Measurements from ENCODE around the gene GTPBP8.
A peak's percentile ranks its signal among the peaks of the same experiment; 100 is the strongest.
"Not testable (repeated sequence)": the region's sequence is repeated elsewhere in the genome, so short reads cannot be mapped to it uniquely, and the experiment has no call there.

Gene GTPBP8

DNA sequence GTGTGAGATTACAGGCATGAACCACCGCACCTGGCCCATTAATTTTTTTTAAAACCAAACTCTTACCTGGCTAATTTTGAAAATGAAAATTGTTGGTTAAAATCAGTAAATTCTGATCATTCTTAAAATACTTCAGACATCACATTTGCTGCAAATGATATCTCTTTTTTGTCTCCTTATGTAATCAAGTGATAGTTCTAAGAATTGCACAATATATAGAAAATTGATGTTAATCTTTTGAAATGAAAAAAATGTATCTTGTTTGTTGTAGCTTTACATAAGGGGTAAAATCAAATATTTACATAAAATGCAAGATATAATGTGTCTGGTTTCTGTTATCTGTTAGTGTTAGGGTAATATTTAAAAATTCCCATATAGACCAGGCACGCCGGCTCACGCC is 5.0 kb downstream of the GTPBP8 start:
- no peak for DNase-seq (ENCODE audit: extremely low read depth in 1 of 2, low read depth in 1 of 2)

DNA sequence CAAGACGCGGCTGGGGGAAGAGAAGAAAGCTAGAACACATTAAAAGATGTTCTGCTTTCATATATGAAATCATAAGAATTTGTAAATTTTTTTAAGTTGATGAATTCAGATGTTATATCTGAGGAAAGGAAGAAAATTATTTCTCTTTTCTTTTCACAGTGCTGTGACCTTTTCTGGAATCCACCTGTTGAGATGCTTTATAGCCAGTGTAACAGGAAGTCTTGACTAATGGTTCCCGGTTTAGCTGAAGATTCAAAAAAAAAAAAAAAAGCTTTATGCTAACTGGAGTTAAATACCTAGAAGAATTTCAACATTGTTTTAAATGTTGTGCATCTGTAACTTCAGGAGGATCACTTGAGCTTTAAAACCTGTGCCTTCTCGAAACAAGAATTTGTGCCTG is 9.9 kb downstream of the GTPBP8 start:
- DNase-seq (ENCODE audit: extremely low read depth in 1 of 2, low read depth in 1 of 2) = no peak

DNA sequence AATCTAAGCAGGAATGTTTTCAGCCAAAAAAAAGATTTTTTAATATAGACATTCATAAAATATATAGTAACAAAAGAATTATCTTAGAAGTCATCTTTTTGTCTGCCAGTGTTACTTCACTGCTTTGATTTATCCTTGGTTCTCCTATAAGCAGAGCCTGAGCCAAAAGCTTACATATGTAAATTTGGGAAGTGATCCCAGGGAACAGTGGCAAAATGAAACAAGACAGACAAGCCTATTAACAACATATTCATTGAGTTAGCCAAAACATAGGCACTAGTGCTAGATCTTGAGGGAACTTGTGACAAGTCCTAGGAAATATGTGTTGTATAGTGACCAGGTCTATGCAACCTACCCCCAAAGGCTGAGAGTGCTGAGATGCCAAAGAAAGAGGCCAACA is 11.3 kb downstream of the GTPBP8 start:
- DNase-seq (ENCODE audit: extremely low read depth in 1 of 2, low read depth in 1 of 2) = no peak

DNA sequence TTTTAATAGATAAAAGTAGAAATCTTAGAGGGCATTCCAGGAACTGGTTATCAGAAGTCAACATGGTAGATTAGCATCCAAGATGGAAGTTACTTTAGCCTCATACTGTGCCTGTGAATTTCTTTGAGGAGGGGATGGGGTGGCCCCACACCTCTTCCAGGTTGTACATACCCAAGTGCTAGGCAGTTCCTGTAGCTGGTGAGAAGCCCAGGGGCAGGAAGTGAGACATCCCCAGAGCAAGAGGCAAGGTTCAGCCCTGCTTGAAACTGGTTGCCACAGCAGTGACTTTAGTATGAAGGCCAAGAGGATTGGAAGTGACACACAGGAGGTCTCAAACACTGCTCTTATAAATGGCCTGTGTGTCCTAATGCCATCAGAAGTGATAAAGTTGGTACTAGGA is 11.9 kb downstream of the GTPBP8 start:
- no peak for DNase-seq (ENCODE audit: extremely low read depth in 1 of 2, low read depth in 1 of 2)

DNA sequence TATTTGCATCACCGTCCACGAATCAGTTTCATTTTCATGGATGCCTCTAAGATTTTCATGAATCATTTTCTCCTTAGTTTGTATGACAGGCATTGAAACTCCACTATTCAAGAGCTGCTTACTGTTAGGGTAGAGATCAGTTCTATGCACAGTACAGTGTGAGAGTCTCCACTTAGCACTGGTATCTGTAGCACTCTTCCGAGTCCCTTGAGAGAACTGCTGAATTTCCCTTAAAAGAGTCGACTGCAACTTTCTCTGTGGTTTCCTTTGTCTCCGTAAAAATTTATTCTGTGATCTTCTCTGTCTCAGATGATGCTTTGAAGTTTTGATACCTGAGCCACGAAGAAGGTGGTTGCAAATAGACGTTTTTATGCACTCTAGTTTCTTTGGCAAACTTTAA is 14.8 kb downstream of the GTPBP8 start:
- no peak for DNase-seq (ENCODE audit: extremely low read depth in 1 of 2, low read depth in 1 of 2)

DNA sequence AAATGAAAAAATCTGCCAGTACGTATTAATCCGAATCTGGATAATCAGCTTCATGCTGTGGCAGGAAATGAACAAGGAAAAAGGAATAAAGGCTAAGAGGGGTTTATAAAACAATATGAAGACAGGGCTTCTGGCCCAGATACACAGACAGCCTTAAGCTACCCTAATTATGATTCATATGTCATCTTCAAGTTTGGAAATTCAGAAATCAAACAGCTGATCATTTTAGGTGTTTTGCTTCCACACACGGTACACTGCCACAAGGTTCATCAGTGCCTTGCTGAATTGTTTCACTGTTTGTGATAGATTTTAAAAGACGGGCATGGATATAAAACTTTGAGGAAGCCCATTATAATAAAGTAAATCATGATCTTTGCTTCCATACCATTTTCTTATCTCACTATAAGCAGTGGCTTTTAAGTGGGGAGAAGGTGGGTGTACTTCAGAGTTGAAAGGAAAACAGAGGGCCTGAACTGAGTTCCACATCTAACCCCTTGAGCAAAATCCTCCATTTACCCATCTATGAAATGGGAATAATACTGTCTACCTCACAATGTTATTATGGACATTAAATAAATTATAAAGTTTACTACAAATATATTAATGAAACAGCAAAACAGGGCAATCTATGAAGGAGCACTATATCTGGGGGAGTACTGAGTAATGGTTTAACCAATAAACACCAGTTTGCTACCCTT is 15.7 kb downstream of the GTPBP8 start:
- DNase-seq (ENCODE audit: extremely low read depth in 1 of 2, low read depth in 1 of 2) = no peak

DNA sequence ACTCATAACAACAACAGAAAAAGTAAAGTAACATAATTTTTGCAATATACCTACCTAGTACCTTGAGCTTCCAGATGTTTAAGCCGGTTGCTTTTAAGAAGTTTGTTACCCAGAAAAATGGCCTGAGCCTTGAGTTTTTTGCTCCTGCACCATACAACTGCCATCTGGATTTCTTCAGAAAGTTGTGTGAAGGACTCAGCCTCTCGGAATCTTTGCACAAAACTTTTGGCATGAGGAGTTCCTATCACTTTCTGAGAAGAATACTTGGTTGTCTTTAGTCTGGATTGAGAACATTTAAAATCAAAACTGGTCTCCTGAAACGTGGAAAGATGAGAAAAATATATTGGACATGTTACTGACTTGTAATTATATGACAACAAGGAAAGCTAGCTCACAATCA is 17.3 kb downstream of the GTPBP8 start:
- no peak for DNase-seq (ENCODE audit: extremely low read depth in 1 of 2, low read depth in 1 of 2)

DNA sequence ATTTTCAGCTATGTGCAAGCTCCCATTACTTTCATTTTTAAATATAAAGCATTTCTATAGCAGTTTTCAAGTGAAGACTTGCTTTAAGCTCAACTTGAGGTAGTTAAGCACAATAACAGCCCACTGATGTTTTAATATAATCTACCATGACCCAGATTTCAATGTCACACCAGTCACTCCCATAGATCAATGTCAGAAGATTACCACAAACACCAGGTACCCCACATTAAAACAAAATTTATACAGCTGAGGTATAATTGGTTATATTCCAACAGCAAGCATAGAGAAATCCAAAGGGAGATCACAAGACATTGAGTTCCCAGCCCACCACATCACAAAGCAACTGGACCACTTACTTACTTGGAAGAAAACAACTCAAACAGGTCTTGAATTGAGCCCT is 22.8 kb downstream of the GTPBP8 start:
- no peak for DNase-seq (ENCODE audit: extremely low read depth in 1 of 2, low read depth in 1 of 2)

DNA sequence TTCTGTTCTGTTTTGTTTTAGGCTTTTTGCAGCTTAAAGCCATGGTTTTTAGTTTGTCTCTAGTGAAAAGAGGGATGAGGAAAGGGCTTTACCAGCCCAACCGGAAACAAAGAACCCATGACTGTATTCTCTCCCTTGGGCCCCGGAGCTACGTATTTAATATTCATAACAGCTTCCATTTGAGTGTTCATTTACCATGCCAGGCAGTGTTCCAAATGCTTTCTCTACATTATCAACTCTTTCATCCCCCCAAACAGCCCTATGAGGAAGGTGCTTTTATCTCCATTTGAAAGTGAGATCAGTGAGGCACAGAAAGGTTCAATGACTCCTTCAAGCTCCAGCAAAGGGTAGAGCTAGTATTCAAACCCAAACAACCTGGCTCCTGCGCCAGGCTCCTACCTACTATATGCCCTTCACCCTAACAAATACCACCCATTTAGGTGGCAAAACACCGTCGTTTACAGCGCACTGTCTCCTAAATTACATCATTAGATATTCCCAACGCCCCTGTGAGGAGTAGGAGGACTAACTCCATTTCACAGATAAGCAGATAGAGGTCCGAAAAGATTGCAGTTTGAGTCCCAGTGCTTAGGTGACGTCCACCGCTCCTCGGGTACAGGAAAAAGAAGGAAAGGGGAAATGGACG is 27.9 kb downstream of the GTPBP8 start:
- no peak for DNase-seq (ENCODE audit: extremely low read depth in 1 of 2, low read depth in 1 of 2)

DNA sequence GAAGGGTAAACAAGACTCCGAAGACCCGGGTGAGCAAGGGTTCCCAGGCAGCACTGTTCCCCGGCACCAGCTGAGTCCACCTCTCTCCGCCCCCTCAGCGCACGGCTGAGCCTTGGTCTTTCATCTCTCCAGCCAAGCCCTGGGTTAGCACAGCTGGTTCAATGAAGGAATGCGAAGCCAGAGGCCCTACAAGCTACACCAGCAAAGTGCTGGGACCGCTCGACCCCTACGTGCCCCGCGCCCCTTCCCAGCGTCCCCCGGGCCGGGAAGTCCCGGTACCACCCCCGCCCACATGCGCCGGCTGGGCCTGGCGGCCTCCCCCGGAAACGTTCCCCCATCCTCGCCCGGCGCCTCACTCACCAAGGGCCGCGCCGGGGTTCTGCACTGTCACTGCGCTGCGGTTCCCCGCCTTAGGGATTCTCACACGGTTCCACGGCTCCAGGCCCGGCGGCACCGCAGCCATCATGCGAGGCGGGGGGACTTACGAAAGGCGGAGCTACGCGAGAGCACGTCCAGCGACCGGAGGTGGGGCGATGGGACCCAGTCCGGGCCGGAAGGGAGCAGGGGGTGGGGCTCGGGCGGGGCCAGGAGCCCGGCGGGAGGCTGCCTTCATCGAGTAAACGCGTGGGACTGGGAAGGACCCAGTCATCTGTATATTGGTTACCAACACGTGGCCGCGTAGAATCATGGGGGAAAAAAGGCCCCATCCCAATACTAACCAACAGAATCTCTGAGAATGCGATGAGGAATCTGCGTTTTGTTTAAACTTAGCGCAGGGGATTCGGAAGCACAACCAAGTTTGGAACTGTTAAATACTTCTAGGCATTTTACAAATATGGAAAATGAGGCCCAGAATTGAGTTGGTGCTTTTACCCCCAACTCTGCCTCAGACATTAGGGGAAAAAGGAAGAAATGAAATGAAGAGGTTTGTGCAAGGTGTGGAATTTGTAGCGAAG is 28.7 kb downstream of the GTPBP8 start:
- DNase-seq (ENCODE audit: extremely low read depth in 1 of 2, low read depth in 1 of 2) = peak; percentile 55 to 69

DNA sequence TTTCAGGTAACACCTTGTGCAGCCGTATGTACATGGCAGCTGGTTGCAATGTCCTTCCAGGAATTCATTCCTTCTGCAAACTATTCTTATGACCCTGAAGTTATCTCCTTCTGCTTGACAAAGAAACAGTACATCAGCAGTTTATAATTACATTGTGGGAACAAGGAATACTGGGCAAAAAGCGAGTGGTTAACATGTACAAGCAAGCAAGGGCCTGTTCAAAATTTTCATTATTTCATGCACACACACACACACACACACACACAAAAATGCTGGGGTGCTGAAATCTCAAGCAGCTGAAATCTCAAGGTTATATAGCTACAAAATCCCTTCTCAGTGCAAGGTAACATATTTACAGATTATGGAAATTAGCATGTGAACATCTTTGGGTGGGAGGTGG is 30.7 kb downstream of the GTPBP8 start:
- DNase-seq (ENCODE audit: extremely low read depth in 1 of 2, low read depth in 1 of 2) = no peak

DNA sequence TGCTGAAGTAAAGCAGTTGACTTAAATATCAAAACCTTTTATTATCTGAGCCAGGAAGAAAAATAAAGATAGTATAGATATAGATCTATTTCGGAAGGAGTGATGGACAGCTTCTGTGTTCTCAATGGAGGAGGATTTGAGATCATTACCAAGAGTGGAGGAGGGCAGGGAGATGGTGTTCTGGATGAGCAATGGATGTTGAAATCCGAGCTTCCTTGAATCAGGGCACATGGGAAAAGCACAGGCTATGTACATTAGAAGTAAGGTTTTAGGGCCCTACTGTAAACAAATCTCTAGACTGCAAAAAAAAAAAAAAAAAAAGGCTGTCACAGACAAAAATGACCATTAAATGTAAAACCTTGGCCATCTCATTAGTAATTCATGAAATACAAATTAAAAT is 43.2 kb downstream of the GTPBP8 start:
- no peak for DNase-seq (ENCODE audit: extremely low read depth in 1 of 2, low read depth in 1 of 2)

DNA sequence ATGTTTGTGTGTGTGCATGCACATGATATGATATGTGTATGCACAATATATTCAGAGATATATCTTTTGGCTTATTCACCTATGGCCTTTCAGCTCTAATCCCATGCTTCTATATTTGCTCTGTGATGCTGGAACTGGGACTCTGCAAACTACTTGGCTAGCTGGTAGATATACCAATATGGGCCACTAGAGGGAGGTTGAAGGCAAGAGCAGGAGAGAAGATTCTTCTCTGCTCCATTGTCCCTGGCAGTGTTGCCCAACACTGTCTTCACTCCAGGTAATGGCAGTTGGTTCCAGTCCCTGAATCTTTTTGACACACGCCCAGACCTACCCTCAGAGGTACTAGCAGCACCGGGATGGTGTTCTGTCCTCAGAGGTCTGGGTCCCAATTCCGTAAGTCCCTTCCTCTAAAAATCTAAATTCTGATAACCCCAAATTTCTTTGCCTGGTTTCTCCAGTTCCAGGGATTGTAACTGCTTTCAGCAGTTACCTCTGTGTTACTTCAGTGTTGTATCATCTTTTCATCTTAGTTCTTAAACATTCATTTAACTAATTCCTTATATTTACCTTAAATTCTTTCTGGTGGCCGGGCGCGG is 44.7 kb downstream of the GTPBP8 start:
- DNase-seq (ENCODE audit: extremely low read depth in 1 of 2, low read depth in 1 of 2) = no peak

DNA sequence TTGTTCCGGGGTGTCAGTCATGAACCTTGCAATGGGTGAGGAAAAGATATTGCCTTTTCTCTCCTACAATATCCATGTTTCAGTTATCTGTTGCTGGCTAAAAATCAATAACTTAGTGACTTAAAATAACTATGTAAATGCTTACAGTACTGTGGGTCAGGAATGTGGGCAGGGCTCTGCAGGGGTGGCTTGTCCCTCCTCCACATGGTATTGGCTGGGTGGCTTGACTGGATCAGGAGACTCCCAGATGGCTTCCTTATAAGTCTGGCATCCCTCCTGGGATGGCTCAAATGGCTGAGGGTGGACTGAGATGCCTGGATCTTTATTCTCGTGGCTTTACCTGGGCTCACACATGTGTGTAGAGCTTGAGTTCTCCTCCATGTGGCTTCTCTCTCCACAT is 47.5 kb downstream of the GTPBP8 start:
- DNase-seq (ENCODE audit: extremely low read depth in 1 of 2, low read depth in 1 of 2) = no peak

DNA sequence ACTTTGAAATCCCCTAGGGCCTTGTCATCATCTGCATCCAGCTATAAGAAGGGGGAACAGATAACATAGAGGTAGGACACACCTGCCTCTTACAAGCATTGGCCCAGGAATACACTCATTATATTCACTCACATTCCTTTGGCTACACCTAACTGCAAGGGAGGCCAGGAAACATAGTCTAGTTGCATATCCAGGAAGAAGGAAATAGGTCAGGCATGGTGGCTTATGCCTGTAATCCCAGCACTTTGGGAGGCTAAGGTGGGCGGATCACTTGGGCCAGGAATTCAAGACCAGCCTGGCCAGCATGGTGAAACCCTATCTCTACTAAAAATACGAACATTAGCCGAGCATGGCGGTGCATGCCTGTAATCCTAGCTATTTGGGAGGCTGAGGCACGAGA is 48.8 kb downstream of the GTPBP8 start:
- DNase-seq (ENCODE audit: extremely low read depth in 1 of 2, low read depth in 1 of 2) = no peak

DNA sequence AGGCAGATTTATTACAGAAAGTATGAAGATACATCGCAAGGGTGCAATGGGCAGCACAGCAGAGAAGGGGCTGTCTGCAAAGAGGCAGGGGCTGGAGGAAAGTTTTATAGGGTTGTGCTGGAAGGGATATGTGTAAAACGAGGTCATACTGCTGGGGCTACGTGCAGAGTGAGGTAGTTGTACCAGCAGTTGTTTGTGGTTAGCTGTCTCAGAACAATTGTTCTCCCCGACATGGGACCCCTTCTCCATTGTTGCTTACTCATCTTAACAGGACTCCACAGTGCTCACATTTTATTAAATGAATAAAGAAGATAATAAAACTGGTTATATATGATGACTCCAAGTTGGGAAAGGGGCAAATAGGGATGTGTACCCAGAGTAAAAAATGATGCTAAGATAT is 49.4 kb downstream of the GTPBP8 start:
- no peak for DNase-seq (ENCODE audit: extremely low read depth in 1 of 2, low read depth in 1 of 2)

DNA sequence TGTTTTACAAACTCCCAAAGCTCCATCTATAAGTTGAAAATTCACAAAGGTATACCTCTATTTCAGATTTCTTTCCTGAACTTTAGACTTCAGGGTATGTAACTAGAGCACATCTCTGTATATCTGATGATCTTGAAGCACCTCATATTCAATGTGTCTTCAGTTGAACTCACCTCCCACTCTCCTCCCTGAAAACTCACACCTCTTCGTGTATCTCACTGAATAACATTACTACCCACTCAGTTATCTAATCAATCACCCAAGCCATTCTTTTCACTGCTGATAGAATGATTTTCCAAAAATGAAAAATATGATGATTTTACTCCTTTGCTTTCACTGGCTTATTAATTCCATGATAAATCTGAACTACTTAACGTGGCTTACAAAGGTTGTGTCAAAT is 52.9 kb downstream of the GTPBP8 start:
- DNase-seq (ENCODE audit: extremely low read depth in 1 of 2, low read depth in 1 of 2) = no peak

DNA sequence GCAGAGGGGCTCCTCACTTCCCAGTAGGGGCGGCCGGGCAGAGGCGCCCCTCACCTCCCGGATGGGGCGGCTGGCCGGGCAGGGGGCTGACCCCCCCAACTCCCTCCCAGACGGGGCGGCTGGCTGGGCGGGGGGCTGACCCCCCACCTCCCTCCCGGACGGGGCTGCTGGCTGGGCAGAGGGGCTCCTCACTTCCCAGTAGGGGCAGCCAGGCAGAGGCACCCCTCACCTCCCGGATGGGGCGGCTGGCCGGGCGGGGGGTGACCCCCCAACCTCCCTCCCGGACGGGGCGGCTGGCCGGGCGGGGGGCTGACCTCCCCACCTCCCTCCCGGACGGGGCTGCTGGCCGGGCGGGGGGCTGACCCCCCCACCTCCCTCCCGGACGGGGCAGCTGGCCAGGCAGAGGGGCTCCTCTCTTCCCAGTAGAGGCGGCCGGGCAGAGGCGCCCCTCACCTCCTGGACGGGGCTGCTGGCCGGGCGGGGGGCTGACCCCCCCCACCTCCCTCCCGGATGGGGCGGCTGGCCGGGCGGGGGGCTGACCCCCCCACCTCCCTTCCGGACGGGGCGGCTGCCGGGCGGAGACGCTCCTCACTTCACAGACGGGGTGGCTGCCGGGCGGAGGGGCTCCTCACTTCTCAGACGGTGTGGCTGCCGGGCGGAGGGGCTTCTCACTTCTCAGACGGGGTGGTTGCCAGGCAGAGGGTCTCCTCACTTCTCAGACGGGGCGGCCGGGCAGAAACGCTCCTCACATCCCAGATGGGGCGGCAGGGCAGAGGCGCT is 55.6 kb downstream of the GTPBP8 start:
- not testable (repeated sequence) for DNase-seq (ENCODE audit: extremely low read depth in 1 of 2, low read depth in 1 of 2)

DNA sequence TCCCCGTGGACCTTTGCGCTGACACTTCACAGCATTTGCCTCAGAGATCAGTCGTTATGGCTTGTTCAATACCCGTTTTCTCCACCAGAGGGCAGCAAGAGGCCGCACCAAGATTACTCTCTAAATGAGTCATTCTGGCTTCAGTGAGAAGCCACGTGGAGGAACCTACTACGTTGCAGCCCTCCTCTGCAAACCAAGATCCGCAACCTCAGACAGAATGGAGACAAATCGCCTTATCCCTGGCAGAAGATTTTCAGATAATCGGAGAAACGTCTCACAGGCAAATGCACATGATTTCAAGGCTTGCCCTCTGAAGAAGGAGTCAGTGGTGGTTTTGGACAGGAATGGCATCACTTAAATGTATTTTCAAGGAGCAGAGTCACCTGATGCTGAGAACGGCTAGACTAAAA is 60.5 kb downstream of the GTPBP8 start:
- DNase-seq (ENCODE audit: extremely low read depth in 1 of 2, low read depth in 1 of 2) = peak; percentile 64 to 69

Data from activated CD8-positive, alpha-beta memory T cell treated with anti-CD3 and anti-CD28 coated beads for 1 hour (primary cell).